ENCODE measurements around the gene KSR2. TPM values are rescaled to one million over a fixed set of nuclear protein-coding genes. Genes with fewer than 3 reads are reported as not detected.

KSR2 gene
- total and polyA plus RNA-seq, 2 of the 13 experiments (the other 11 are each of a cell fraction or from before 2014, with no cell fraction given), result 0.02 TPM; not detected in 1

- TF ChIP-seq RBFOX2 (IDR thresholded peaks at IDR 0.05; ENCODE audit: low read depth, low read length) (no peak), CBX2 (IDR thresholded peaks at IDR 0.05; ENCODE audit: low read depth, low read length) (no peak), CBX2 (CRISPR knock-in tag; IDR thresholded peaks at IDR 0.05; ENCODE audit: low read depth) (no peak), PRMT3 (CRISPR knock-in tag; IDR thresholded peaks at IDR 0.05; ENCODE audit: borderline replicate concordance, low read depth) (no peak), ZNF337 (CRISPR knock-in tag; IDR thresholded peaks at IDR 0.05; ENCODE audit: borderline replicate concordance, low read depth) (no peak)
Observed at GRCh38 chr12:117904051-117904450, 64.7 kb downstream of the KSR2 start (continued).

DNA sequence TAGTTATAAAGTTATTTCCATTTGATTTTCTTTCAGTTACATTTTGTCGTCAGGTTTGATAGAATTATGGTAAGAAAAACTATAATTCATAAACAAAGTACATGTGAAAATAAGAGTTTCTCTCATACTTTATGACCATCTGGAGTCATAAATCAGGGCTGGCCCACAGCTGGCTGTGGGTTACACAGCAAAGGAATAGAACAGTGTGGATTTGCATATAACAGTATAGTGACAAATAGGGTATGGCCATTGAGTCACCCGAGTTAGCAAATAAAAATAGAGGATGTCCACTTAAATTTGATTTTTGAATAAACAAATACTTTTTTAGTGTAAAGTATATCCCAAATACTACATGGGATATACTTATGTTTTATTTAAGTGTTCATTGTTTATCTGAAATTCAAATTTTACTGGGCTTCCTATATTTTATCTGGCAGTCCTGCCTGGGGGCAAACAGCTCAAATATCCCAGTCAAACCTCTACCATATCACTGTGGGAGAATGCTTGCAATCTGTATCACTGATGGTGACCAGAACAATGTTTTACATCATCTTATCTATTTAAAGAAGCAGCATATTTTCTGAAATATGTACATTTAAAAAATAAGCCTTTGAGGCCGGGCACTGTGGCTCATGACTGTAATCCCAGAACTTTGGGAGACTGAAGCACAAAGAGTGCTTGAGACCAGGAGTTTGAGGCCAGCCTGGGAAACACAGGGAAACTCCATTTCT, 65.5 kb downstream of the KSR2 start:
- Histone ChIP-seq H3K79me2 (ENCODE audit: insufficient read depth, low read length) (no peaks in the 10 kb centered on the region), H3K27me3 (ENCODE audit: control insufficient read depth in 1 of 2, insufficient read depth in 2 of 2, low read length in 2 of 2) (peaks cover 0 to 4% of the 10 kb centered on the region in 2 experiments; a peak in 1 of 5 replicates), H2AFZ (ENCODE audit: low read length) (no peak overlapping the region), H3K9ac (ENCODE audit: insufficient read depth, low read depth, low read length) (no peak overlapping the region), H4K20me1 (ENCODE audit: insufficient read depth, low read length) (no peaks in the 10 kb centered on the region), H3K4me2 (ENCODE audit: low read depth, low read length) (no peak overlapping the region), H3K36me3 (replicated peaks in 1 of 2; ENCODE audit: control insufficient read depth in 1 of 2, insufficient read depth in 2 of 2, low read length in 2 of 2) (no peaks in the 10 kb centered on the region), H3K9me3 (ENCODE audit: low read length) (no peaks in the 10 kb centered on the region; the same call in 1 of the 2 replicates), H3K4me1 (ENCODE audit: insufficient read depth, low read length) (no peaks in the 10 kb centered on the region), H3K4me3 (replicated peaks in 1 of 3; ENCODE audit: insufficient read depth in 1 of 3, low read depth in 2 of 3, low read length in 3 of 3) (no peak overlapping the region), H3K27ac (ENCODE audit: extremely low read length, insufficient read depth, low read length) (no peak overlapping the region)
- DNase-seq (ENCODE audit: low spot score) (no peak), FAIRE-seq (no peak), ATAC-seq (no peak)
- ChIA-PET CTCF (ENCODE audit: low intra/inter-chr PET ratio, low total read pairs) (no interaction called here), POLR2A (no interaction called here)
- in situ Hi-C loops (cut with HindIII; ENCODE audit: extremely low pct_ligation_motif_present, low pct_unique_long_range_greater_than_20kb) (no loop called here), intact Hi-C loops (cut with micrococcal nuclease; ENCODE audit: unreplicated experiment) (no loop called here)
- WGBS (ENCODE audit: low lambda C conversion rate), result 3% methylated on average over 3 of the region's 3 CpGs
- BruUV-seq (replicated peaks), result no TSS peak
- TF ChIP-seq SOX5 (CRISPR knock-in tag; IDR thresholded peaks at IDR 0.05; ENCODE audit: borderline replicate concordance), result no peak

- in situ Hi-C loops (cut with HindIII; ENCODE audit: extremely low pct_ligation_motif_present, low pct_unique_long_range_greater_than_20kb) (no loop called here), intact Hi-C loops (cut with micrococcal nuclease; ENCODE audit: unreplicated experiment) (no loop called here)
- no peak overlapping the region for H3K4me3 ChIP-seq (replicated peaks in 1 of 3; ENCODE audit: insufficient read depth in 1 of 3, low read depth in 2 of 3, low read length in 3 of 3)
- ChIA-PET CTCF (ENCODE audit: low intra/inter-chr PET ratio, low total read pairs) (no interaction called here), POLR2A (no interaction called here)
- DNase-seq (ENCODE audit: low spot score), result no peak
- peaks cover 0 to 8% of the 10 kb centered on the region in 2 experiments; a peak in 1 of 5 replicates for H3K27me3 ChIP-seq (ENCODE audit: control insufficient read depth in 1 of 2, insufficient read depth in 2 of 2, low read length in 2 of 2)
- H3K4me2 ChIP-seq (ENCODE audit: low read depth, low read length), result no peak overlapping the region
- H3K79me2 ChIP-seq (ENCODE audit: insufficient read depth, low read length), result no peaks in the 10 kb centered on the region
- BruUV-seq (replicated peaks), result no TSS peak
- no peaks in the 10 kb centered on the region; the same call in 1 of the 2 replicates for H3K9me3 ChIP-seq (ENCODE audit: low read length)
- H4K20me1 ChIP-seq (ENCODE audit: insufficient read depth, low read length), result no peaks in the 10 kb centered on the region
- no peak overlapping the region for H3K27ac ChIP-seq (ENCODE audit: extremely low read length, insufficient read depth, low read length)
- no peaks in the 10 kb centered on the region for H3K4me1 ChIP-seq (ENCODE audit: insufficient read depth, low read length)
- ATAC-seq, result no peak
- 39% methylated on average over 8 of the region's 8 CpGs for whole genome bisulfite sequencing (ENCODE audit: low lambda C conversion rate)
- H3K36me3 ChIP-seq (replicated peaks in 1 of 2; ENCODE audit: control insufficient read depth in 1 of 2, insufficient read depth in 2 of 2, low read length in 2 of 2), result no peaks in the 10 kb centered on the region
- no peak for FAIRE-seq
- no peak overlapping the region for H2AFZ ChIP-seq (ENCODE audit: low read length)
- no peak overlapping the region for H3K9ac ChIP-seq (ENCODE audit: insufficient read depth, low read depth, low read length)
- TF ChIP-seq PTBP1 (IDR thresholded peaks at IDR 0.05; ENCODE audit: low read depth, low read length, poor library complexity, severe bottlenecking) (no peak), GABPA (IDR thresholded peaks at IDR 0.05; ENCODE audit: low read depth, low read length) (no peak), GABPA (CRISPR knock-in tag; IDR thresholded peaks at IDR 0.05; ENCODE audit: low read depth) (no peak), ZGPAT (CRISPR knock-in tag; IDR thresholded peaks at IDR 0.05) (no peak), ATAD3A (CRISPR knock-in tag; IDR thresholded peaks at IDR 0.05) (no peak), ATF4 (CRISPR knock-in tag; IDR thresholded peaks at IDR 0.05) (no peak), SETDB1 (CRISPR knock-in tag; IDR thresholded peaks at IDR 0.05; ENCODE audit: borderline replicate concordance) (no peak), ZNF33B (CRISPR knock-in tag; IDR thresholded peaks at IDR 0.05) (no peak), ZFP41 (CRISPR knock-in tag; IDR thresholded peaks at IDR 0.05; ENCODE audit: borderline replicate concordance) (no peak), RFX1 (IDR thresholded peaks at IDR 0.05) (no peak)
Observed at GRCh38 chr12:117901631-117902030, 67.2 kb downstream of the KSR2 start.

Data from HepG2 (cell line).